Right lobe of liver (tissue), 4 donors: ENCODE measurements around the gene RCAN3.

Experiments used
- POLR2A ChIP-seq: fragments of 450-650 bp; IDR thresholded peaks from one replicate; pipeline ENCODE4 v1.6.1; 2017; ENCODE audit warnings: antibody characterized with exemption, mild to moderate bottlenecking
- TF ChIP-seq, protein P1 (sequence below), 4 donors: fragments of 200-600 bp in 3 of 4; fragments of 450-650 bp in 1 of 4; IDR thresholded peaks; one replicate each; pipeline versions ENCODE4 v1.5.1 to v1.8.0; 2016 to 2022; ENCODE audit warnings: antibody characterized with exemption in 4 of 4, mild to moderate bottlenecking in 2 of 4
- donor health status: DM: no; HTN: no; CAD: no.
- donor health status: DM: no; HTN: no; CAD: no.
- donor health status: DM: no; HTN: yes; CAD: no.

GRCh38 chr1:24578846-24579245 lies 76.2 kb downstream of the RCAN3 start:
- TF ChIP-seq, protein P1, sequence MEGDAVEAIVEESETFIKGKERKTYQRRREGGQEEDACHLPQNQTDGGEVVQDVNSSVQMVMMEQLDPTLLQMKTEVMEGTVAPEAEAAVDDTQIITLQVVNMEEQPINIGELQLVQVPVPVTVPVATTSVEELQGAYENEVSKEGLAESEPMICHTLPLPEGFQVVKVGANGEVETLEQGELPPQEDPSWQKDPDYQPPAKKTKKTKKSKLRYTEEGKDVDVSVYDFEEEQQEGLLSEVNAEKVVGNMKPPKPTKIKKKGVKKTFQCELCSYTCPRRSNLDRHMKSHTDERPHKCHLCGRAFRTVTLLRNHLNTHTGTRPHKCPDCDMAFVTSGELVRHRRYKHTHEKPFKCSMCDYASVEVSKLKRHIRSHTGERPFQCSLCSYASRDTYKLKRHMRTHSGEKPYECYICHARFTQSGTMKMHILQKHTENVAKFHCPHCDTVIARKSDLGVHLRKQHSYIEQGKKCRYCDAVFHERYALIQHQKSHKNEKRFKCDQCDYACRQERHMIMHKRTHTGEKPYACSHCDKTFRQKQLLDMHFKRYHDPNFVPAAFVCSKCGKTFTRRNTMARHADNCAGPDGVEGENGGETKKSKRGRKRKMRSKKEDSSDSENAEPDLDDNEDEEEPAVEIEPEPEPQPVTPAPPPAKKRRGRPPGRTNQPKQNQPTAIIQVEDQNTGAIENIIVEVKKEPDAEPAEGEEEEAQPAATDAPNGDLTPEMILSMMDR (IDR thresholded peaks at IDR 0.05) = no peak
- no peak for TF ChIP-seq POLR2A
